ENCODE results near the gene PPBP. TPM values are rescaled to one million over a fixed set of nuclear protein-coding genes. Genes with fewer than 3 reads are reported as not detected.

Gene PPBP
- total RNA-seq, 1 experiment from 2014 or later, result not detected

- no peak for TF ChIP-seq JUND (IDR thresholded peaks at IDR 0.05)
- no peak for TF ChIP-seq FOSL1 (IDR thresholded peaks at IDR 0.05; ENCODE audit: low read depth)
- no peak for TF ChIP-seq SRF (IDR thresholded peaks at IDR 0.05; ENCODE audit: low read depth)
- TF ChIP-seq REST (IDR thresholded peaks at IDR 0.05; ENCODE audit: low read depth), result no peak
- no peak for TF ChIP-seq SP1 (IDR thresholded peaks at IDR 0.05; ENCODE audit: low read depth)
- TF ChIP-seq YY1 (IDR thresholded peaks at IDR 0.05; ENCODE audit: extremely low read depth, insufficient replicate concordance, low read depth, low read length), result no peak
- no peak for TF ChIP-seq CTCF (IDR thresholded peaks at IDR 0.05 in 2 of 3, conservative IDR thresholded peaks at IDR 0.05 in 1 of 3; ENCODE audit: borderline replicate concordance in 1 of 3, insufficient read depth in 1 of 3, low read depth in 2 of 3, low read length in 2 of 3)
- no peak for TF ChIP-seq MAX (IDR thresholded peaks at IDR 0.05)
- no peak for TF ChIP-seq RAD21 (IDR thresholded peaks at IDR 0.05; ENCODE audit: low read depth)
- TF ChIP-seq TCF7L2 (IDR thresholded peaks at IDR 0.05; ENCODE audit: borderline replicate concordance, extremely low read depth, insufficient read depth, insufficient read length), result no peak
- TF ChIP-seq ATF3 (IDR thresholded peaks at IDR 0.05), result no peak
- no peak for TF ChIP-seq EZH2 (IDR thresholded peaks at IDR 0.05)
- H3K36me3 ChIP-seq (ENCODE audit: control insufficient read depth in 1 of 2, insufficient read depth in 2 of 2, low read length in 2 of 2), result no peaks in the 10 kb centered on the region
Observed at GRCh38 chr4:74012130-74012529, 24.1 kb upstream of the PPBP start.

More at GRCh38 chr4:74012130-74012529, 24.1 kb upstream of the PPBP start:
- Histone ChIP-seq H3K9ac (ENCODE audit: low read length) (no peak overlapping the region), H3K9me2 (ENCODE audit: insufficient read depth) (no peaks in the 10 kb centered on the region), H3K9me3 (ENCODE audit: control insufficient read depth in 1 of 2, insufficient read depth in 1 of 2, low read depth in 1 of 2, low read length in 2 of 2) (no peaks in the 10 kb centered on the region), H3K4me1 (ENCODE audit: control insufficient read depth in 1 of 2, insufficient read depth in 2 of 2, low read length in 2 of 2) (no peaks in the 10 kb centered on the region), H4K20me1 (ENCODE audit: insufficient read depth) (no peaks in the 10 kb centered on the region), H3K27me3 (ENCODE audit: insufficient read depth, low read length) (no peaks in the 10 kb centered on the region), H3K27ac (ENCODE audit: low read depth, low read length) (no peak overlapping the region), H3K4me2 (ENCODE audit: low read length) (no peak overlapping the region), H3K79me2 (ENCODE audit: insufficient read depth, low read length) (no peaks in the 10 kb centered on the region), H3K4me3 (replicated peaks in 1 of 2; ENCODE audit: low read depth in 1 of 2, low read length in 2 of 2) (no peak overlapping the region), H2AFZ (ENCODE audit: low read depth, low read length, poor library complexity, severe bottlenecking) (no peak overlapping the region)
- CTCF ChIA-PET, result no interaction called here
- no peak for ATAC-seq
- no TSS peak for BruUV-seq (replicated peaks)
- POLR2A ChIA-PET, result no interaction called here
- DNase-seq (ENCODE audit: low read depth, low spot score), result no peak
- RAD21 ChIA-PET (ENCODE audit: low non-redundant PET in 1 of 2, low total read pairs in 2 of 2, uncharacterized antibody in 2 of 2, unreplicated experiment in 2 of 2), result no interaction called here
- intact Hi-C loops (cut with micrococcal nuclease), result no loop called here
